Mesenchymal stem cell (in vitro differentiated cells and primary cell): ENCODE data around the gene DUSP8.
"Not testable (repeated sequence)": the region's sequence is repeated elsewhere in the genome, so short reads cannot be mapped to it uniquely, and the experiment has no call there.

Source experiments
- DNase-seq: peaks from one replicate; pipeline ENCODE4 v3.0.0-alpha.2; 2013
- H2AFZ ChIP-seq: one replicate; pipeline ENCODE4 v1.6.1; 2013; ENCODE audit warnings: low read depth, mild to moderate bottlenecking, control low read depth, inconsistent platforms, low read length, moderate library complexity
- H2AK5ac ChIP-seq: 2 replicates; pipeline ENCODE4 v1.6.1; 2013; ENCODE audit warnings: low read length, moderate library complexity, mild to moderate bottlenecking, inconsistent platforms; ENCODE audit not compliant: severe bottlenecking
- H2BK120ac ChIP-seq: one replicate; pipeline ENCODE4 v1.6.1; 2013; ENCODE audit warnings: low read depth, mild to moderate bottlenecking, inconsistent platforms, low read length, moderate library complexity
- H2BK12ac ChIP-seq, 2 experiments: one replicate each; pipeline ENCODE4 v1.6.1; 2013; ENCODE audit warnings: inconsistent platforms in 2 of 2, low read length in 2 of 2, mild to moderate bottlenecking in 2 of 2, moderate library complexity in 2 of 2, control low read depth in 1 of 2
- H2BK15ac ChIP-seq: one replicate; pipeline ENCODE4 v1.6.1; 2013; ENCODE audit warnings: mild to moderate bottlenecking, low read depth, inconsistent platforms; ENCODE audit not compliant: poor library complexity, severe bottlenecking
- H2BK5ac ChIP-seq: 2 replicates; pipeline ENCODE4 v1.6.1; 2013; ENCODE audit warnings: low read depth, mild to moderate bottlenecking, low read length, control low read depth, inconsistent platforms; ENCODE audit not compliant: poor library complexity, severe bottlenecking
- H3K14ac ChIP-seq, 2 experiments: one replicate each; pipeline ENCODE4 v1.6.1; 2013; ENCODE audit warnings: inconsistent platforms in 2 of 2, low read length in 2 of 2, control low read depth in 1 of 2, mild to moderate bottlenecking in 1 of 2, moderate library complexity in 1 of 2
- H3K18ac ChIP-seq, 2 experiments: one replicate each; pipeline ENCODE4 v1.6.1; 2013; ENCODE audit warnings: inconsistent platforms in 2 of 2, low read length in 2 of 2, control low read depth in 1 of 2, low read depth in 1 of 2, mild to moderate bottlenecking in 1 of 2
- H3K23ac ChIP-seq, 2 experiments: one replicate each; pipeline ENCODE4 v1.6.1; 2013; ENCODE audit warnings: inconsistent platforms in 2 of 2, low read length in 2 of 2, mild to moderate bottlenecking in 2 of 2, moderate library complexity in 2 of 2, control low read depth in 1 of 2
- H3K27ac ChIP-seq: 2 replicates; pipeline ENCODE4 v1.5.1; 2013; ENCODE audit warnings: mild to moderate bottlenecking, moderate library complexity, low read length, control low read depth, inconsistent platforms; ENCODE audit not compliant: poor library complexity, severe bottlenecking
- H3K27me3 ChIP-seq, 2 experiments: 2 replicates each; pipeline versions ENCODE4 v1.6.1 to v1.7.0; 2013; ENCODE audit warnings: low read length in 2 of 2, mild to moderate bottlenecking in 2 of 2, moderate library complexity in 2 of 2, control low read depth in 1 of 2, inconsistent platforms in 1 of 2; ENCODE audit not compliant: control insufficient read depth in 1 of 2, insufficient read depth in 1 of 2
- H3K36me3 ChIP-seq, 2 experiments: 2 replicates each; pipeline versions ENCODE4 v1.6.1 to v1.7.0; 2013; ENCODE audit warnings: low read length in 2 of 2, control low read depth in 1 of 2, inconsistent platforms in 1 of 2, low read depth in 1 of 2, mild to moderate bottlenecking in 1 of 2; ENCODE audit not compliant: insufficient read depth in 2 of 2, control insufficient read depth in 1 of 2
- H3K4ac ChIP-seq, 2 experiments: one replicate each; pipeline ENCODE4 v1.6.1; 2013; ENCODE audit warnings: inconsistent platforms in 2 of 2, low read length in 2 of 2, mild to moderate bottlenecking in 2 of 2, moderate library complexity in 2 of 2, control low read depth in 1 of 2, low read depth in 1 of 2
- H3K4me1 ChIP-seq: 2 replicates; pipeline ENCODE4 v1.6.1; 2013; ENCODE audit warnings: low read depth, low read length, control low read depth; ENCODE audit not compliant: control insufficient read depth, insufficient read depth
- H3K4me2 ChIP-seq: 2 replicates; pipeline ENCODE4 v1.6.1; 2013; ENCODE audit warnings: low read length, mild to moderate bottlenecking, inconsistent platforms; ENCODE audit not compliant: poor library complexity, severe bottlenecking
- H3K4me3 ChIP-seq, 2 experiments: 2 replicates each; pipeline versions ENCODE4 v1.5.1 to v1.7.0; 2013; ENCODE audit warnings: low read length in 2 of 2, mild to moderate bottlenecking in 2 of 2, control low read depth in 1 of 2, low read depth in 1 of 2; ENCODE audit not compliant: insufficient read depth in 1 of 2
- H3K79me1 ChIP-seq: replicated peaks from 2 replicates; pipeline ENCODE4 v1.6.1; 2013; ENCODE audit warnings: mild to moderate bottlenecking, control low read depth, low read length, inconsistent platforms; ENCODE audit not compliant: poor library complexity, severe bottlenecking
- H3K9ac ChIP-seq: 2 replicates; pipeline ENCODE4 v1.7.0; 2013; ENCODE audit warnings: mild to moderate bottlenecking, low read length, moderate library complexity
- H3K9me3 ChIP-seq: 2 replicates; pipeline ENCODE4 v1.7.0; 2013; ENCODE audit warnings: mild to moderate bottlenecking, low read length; ENCODE audit not compliant: control insufficient read depth
- H4K8ac ChIP-seq: one replicate; pipeline ENCODE4 v1.6.1; 2013; ENCODE audit warnings: inconsistent platforms, mild to moderate bottlenecking, low read length, moderate library complexity
- H4K91ac ChIP-seq: one replicate; pipeline ENCODE4 v1.6.1; 2013; ENCODE audit warnings: mild to moderate bottlenecking, low read length, inconsistent platforms
- WGBS: methylation state at CpG from one replicate; pipeline ENCODE4 v1.1.7; 2013; ENCODE audit warnings: mixed read lengths; 5-methylcytosine and 5-hydroxymethylcytosine counted together

Gene DUSP8

GRCh38 chr11:1512531-1513258 is 59.4 kb downstream of the DUSP8 start:
- Histone ChIP-seq H3K79me1 (peaks cover 58% of the 10 kb centered on the region), H3K4me1 (peaks cover 40% of the 10 kb centered on the region)
- not testable (repeated sequence) for H2BK15ac ChIP-seq, H3K27ac ChIP-seq, H2AK5ac ChIP-seq, H2BK120ac ChIP-seq, H2BK5ac ChIP-seq, H4K8ac ChIP-seq, H3K4me3 ChIP-seq, H3K18ac ChIP-seq, H3K14ac ChIP-seq, H3K23ac ChIP-seq, DNase-seq, H4K91ac ChIP-seq, H3K4me2 ChIP-seq, H3K9ac ChIP-seq, H2AFZ ChIP-seq, H3K36me3 ChIP-seq, H3K27me3 ChIP-seq, H3K4ac ChIP-seq, H2BK12ac ChIP-seq, H3K9me3 ChIP-seq
- 71% methylated on average over 5 of the region's 9 CpGs for WGBS

- Histone ChIP-seq H3K4ac (no peak overlapping the region), H3K79me1 (peaks cover 55% of the 10 kb centered on the region), H3K4me1 (peaks cover 34% of the 10 kb centered on the region), H3K4me2 (no peak overlapping the region), H2BK12ac (no peak overlapping the region), H2AFZ (no peak overlapping the region), H3K23ac (no peak overlapping the region), H3K36me3 (peaks cover 0 to 3% of the 10 kb centered on the region in 2 experiments), H3K14ac (no peak overlapping the region), H3K27me3 (no peaks in the 10 kb centered on the region), H3K18ac (no peak overlapping the region), H2AK5ac (no peak overlapping the region), H4K91ac (no peak overlapping the region), H3K4me3 (no peak overlapping the region), H4K8ac (no peak overlapping the region), H3K9me3 (no peaks in the 10 kb centered on the region), H3K9ac (no peak overlapping the region), H2BK120ac (no peak overlapping the region), H2BK15ac (no peak overlapping the region), H3K27ac (no peak overlapping the region), H2BK5ac (no peak overlapping the region)
- DNase-seq = no peak
- WGBS = 93% methylated on average over 12 of the region's 12 CpGs
Observed at GRCh38 chr11:1511937-1512496, 60.1 kb downstream of the DUSP8 start.

DNA sequence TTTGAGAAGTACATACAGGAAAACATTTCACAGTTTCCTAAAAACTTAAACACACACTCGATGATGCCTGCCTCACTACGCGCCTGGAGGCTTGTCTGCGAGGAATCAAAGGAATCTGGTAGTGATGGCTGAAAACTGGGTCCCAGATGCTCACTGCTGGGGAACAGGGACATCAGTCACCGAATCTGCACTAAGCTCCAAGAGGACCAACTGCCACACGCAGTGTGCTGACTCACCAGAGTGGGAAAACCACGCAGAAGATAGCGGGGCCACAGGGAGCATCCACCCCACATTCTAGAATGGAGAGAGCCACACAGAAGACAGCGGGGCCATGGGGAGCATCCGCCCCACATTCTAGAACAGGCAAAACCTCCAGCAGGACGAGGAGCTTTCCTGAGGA is 61.1 kb downstream of the DUSP8 start:
- Histone ChIP-seq H2AFZ (no peak overlapping the region), H3K23ac (no peak overlapping the region), H2AK5ac (no peak overlapping the region), H4K8ac (no peak overlapping the region), H3K4ac (no peak overlapping the region), H3K9me3 (no peaks in the 10 kb centered on the region), H3K36me3 (peaks cover 0 to 3% of the 10 kb centered on the region in 2 experiments), H2BK12ac (no peak overlapping the region), H3K4me1 (peaks cover 24% of the 10 kb centered on the region), H3K4me3 (no peak overlapping the region), H2BK5ac (no peak overlapping the region), H3K18ac (no peak overlapping the region), H3K9ac (no peak overlapping the region), H4K91ac (no peak overlapping the region), H3K14ac (no peak overlapping the region), H3K79me1 (peaks cover 55% of the 10 kb centered on the region), H2BK120ac (no peak overlapping the region), H3K27me3 (no peaks in the 10 kb centered on the region), H2BK15ac (no peak overlapping the region), H3K4me2 (no peak overlapping the region), H3K27ac (no peak overlapping the region)
- DNase-seq = no peak
- 76% methylated on average over 11 of the region's 11 CpGs for WGBS

- not testable (repeated sequence) for H2AK5ac ChIP-seq, H2BK5ac ChIP-seq, H3K14ac ChIP-seq, DNase-seq, H2BK120ac ChIP-seq, H2AFZ ChIP-seq, H3K4me2 ChIP-seq, H3K4ac ChIP-seq, H3K23ac ChIP-seq, H3K9ac ChIP-seq, H2BK12ac ChIP-seq, H3K27ac ChIP-seq, H3K36me3 ChIP-seq, H2BK15ac ChIP-seq, H3K18ac ChIP-seq, H4K8ac ChIP-seq, H4K91ac ChIP-seq, H3K4me3 ChIP-seq, H3K27me3 ChIP-seq, H3K9me3 ChIP-seq
- H3K79me1 ChIP-seq = peaks cover 54% of the 10 kb centered on the region
- 70% methylated on average over 6 of the region's 18 CpGs for WGBS
- H3K4me1 ChIP-seq = peaks cover 18% of the 10 kb centered on the region
Observed at GRCh38 chr11:1510351-1510750, 61.7 kb downstream of the DUSP8 start.
